Glutamatergic neuron (in vitro differentiated cells): ENCODE measurements around the gene OSBPL1A. TPM values are rescaled to one million over a fixed set of nuclear protein-coding genes. Genes with fewer than 3 reads are reported as not detected.
A peak's percentile ranks its signal among the peaks of the same experiment; 100 is the strongest.

ENCODE experiments used
- DNase-seq: peaks from one replicate; pipeline ENCODE4 v3.0.0; 2022
- H3K27ac Mint-ChIP-seq: one replicate; pipeline ENCODE4 v1.8.0; 2020; ENCODE audit warnings: mild to moderate bottlenecking, mixed read lengths, inconsistent platforms; ENCODE audit not compliant: unreplicated experiment
- H3K27me3 Mint-ChIP-seq: one replicate; pipeline ENCODE4 v1.8.0; 2020; ENCODE audit warnings: mild to moderate bottlenecking, moderate library complexity, mixed read lengths, inconsistent platforms; ENCODE audit not compliant: unreplicated experiment
- H3K36me3 Mint-ChIP-seq: one replicate; pipeline ENCODE4 v1.8.0; 2020; ENCODE audit warnings: mild to moderate bottlenecking, mixed read lengths, inconsistent platforms; ENCODE audit not compliant: unreplicated experiment
- H3K4me1 Mint-ChIP-seq: one replicate; pipeline ENCODE4 v1.8.0; 2020; ENCODE audit warnings: mild to moderate bottlenecking, low read depth, mixed read lengths, inconsistent platforms; ENCODE audit not compliant: unreplicated experiment
- H3K4me3 Mint-ChIP-seq: one replicate; pipeline ENCODE4 v1.8.0; 2020; ENCODE audit warnings: mild to moderate bottlenecking, mixed read lengths, inconsistent platforms; ENCODE audit not compliant: unreplicated experiment
- H3K9me3 Mint-ChIP-seq: one replicate; pipeline ENCODE4 v1.8.0; 2020; ENCODE audit warnings: mild to moderate bottlenecking, moderate library complexity, mixed read lengths, inconsistent platforms; ENCODE audit not compliant: unreplicated experiment
- CTCF ChIP-seq: fragments of 200-600 bp; sonication (generic); IDR thresholded peaks from one replicate; pipeline ENCODE4 v1.5.0; 2021; ENCODE audit not compliant: partially characterized antibody, unreplicated experiment
- total RNA-seq: library from RNA; stranded (reverse); fragmentation: NEBNext Ultra II Directional; extraction: Animal tissue kit (Norgen Biotek cat#: 25700); gene quantifications from one replicate; pipeline ENCODE4 v1.2.1, GENCODE V29; 2021; ENCODE audit not compliant: unreplicated experiment

OSBPL1A gene
- total RNA-seq, 1 donor from 2014 or later, result 27.5 TPM

GRCh38 chr18:24195296-24196053 is 202.1 kb downstream of the OSBPL1A start:
- H3K4me1 Mint-ChIP-seq, result no peaks in the 10 kb centered on the region
- peaks cover 1% of the 10 kb centered on the region for H3K9me3 Mint-ChIP-seq
- H3K27ac Mint-ChIP-seq, result no peak overlapping the region
- no peak for DNase-seq
- no peak for TF ChIP-seq CTCF
- H3K4me3 Mint-ChIP-seq, result no peak overlapping the region
- H3K36me3 Mint-ChIP-seq, result no peaks in the 10 kb centered on the region
- no peaks in the 10 kb centered on the region for H3K27me3 Mint-ChIP-seq

- Mint-ChIP-seq H3K4me1 (peaks cover 12% of the 10 kb centered on the region), H3K9me3 (peaks cover 3% of the 10 kb centered on the region), H3K4me3 (no peak overlapping the region), H3K27me3 (peaks cover 2% of the 10 kb centered on the region), H3K27ac (no peak overlapping the region), H3K36me3 (no peaks in the 10 kb centered on the region)
- no peak for TF ChIP-seq CTCF
- DNase-seq, result no peak
Observed at GRCh38 chr18:24190590-24190989, 207.0 kb downstream of the OSBPL1A start.

GRCh38 chr18:24189664-24190346 is 207.8 kb downstream of the OSBPL1A start:
- peak overlapping the region; percentile 63 for H3K4me3 Mint-ChIP-seq
- TF ChIP-seq CTCF, result no peak
- DNase-seq, result no peak
- H3K27ac Mint-ChIP-seq, result peak overlapping the region; percentile 63
- peaks cover 12% of the 10 kb centered on the region for H3K4me1 Mint-ChIP-seq
- no peaks in the 10 kb centered on the region for H3K36me3 Mint-ChIP-seq
- H3K9me3 Mint-ChIP-seq, result peaks cover 3% of the 10 kb centered on the region
- peaks cover 2% of the 10 kb centered on the region for H3K27me3 Mint-ChIP-seq

GRCh38 chr18:24189007-24189528 is 208.6 kb downstream of the OSBPL1A start:
- peak overlapping the region; percentile 63 for H3K27ac Mint-ChIP-seq
- peaks cover 12% of the 10 kb centered on the region for H3K4me1 Mint-ChIP-seq
- TF ChIP-seq CTCF, result no peak
- H3K9me3 Mint-ChIP-seq, result peaks cover 3% of the 10 kb centered on the region
- no peak overlapping the region for H3K4me3 Mint-ChIP-seq
- no peaks in the 10 kb centered on the region for H3K36me3 Mint-ChIP-seq
- DNase-seq, result peak; percentile 45
- peaks cover 3% of the 10 kb centered on the region for H3K27me3 Mint-ChIP-seq

- no peak for TF ChIP-seq CTCF
- Mint-ChIP-seq H3K27me3 (peaks cover 3% of the 10 kb centered on the region), H3K4me1 (peaks cover 12% of the 10 kb centered on the region), H3K27ac (no peak overlapping the region), H3K36me3 (no peaks in the 10 kb centered on the region), H3K9me3 (peaks cover 5% of the 10 kb centered on the region), H3K4me3 (no peak overlapping the region)
- DNase-seq, result no peak
Observed at GRCh38 chr18:24188120-24188519, 209.5 kb downstream of the OSBPL1A start.
